ENCODE results near the gene CEP20. TPM values are rescaled to one million over a fixed set of nuclear protein-coding genes. Genes with fewer than 3 reads are reported as not detected.

CEP20 gene
- total and polyA plus RNA-seq, 10 of the 15 experiments (the other 5 are each of a cell fraction or from before 2014, with no cell fraction given): 33.4 to 57.8 (median 52.6) TPM

DNA sequence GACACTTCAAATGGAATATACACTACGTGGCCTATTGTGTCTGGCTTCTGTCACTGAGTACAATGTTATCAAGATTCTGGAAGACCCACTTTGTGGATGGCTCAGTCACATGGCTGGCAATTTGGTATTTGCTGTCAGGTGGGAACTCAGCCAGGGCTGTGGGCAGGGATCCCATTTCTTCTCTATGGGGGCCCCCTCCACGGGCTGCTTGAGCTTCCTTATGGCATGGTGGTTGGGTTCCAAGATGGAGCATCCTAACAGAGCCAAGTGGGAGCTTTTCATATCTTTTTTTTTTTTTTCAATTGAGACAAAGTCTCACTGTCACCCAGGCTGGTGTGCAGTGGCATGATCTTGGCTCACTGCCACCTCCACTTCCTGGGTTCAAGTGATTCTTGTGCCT, 18.0 kb upstream of the CEP20 start (continued):
- TF ChIP-seq, protein P1, sequence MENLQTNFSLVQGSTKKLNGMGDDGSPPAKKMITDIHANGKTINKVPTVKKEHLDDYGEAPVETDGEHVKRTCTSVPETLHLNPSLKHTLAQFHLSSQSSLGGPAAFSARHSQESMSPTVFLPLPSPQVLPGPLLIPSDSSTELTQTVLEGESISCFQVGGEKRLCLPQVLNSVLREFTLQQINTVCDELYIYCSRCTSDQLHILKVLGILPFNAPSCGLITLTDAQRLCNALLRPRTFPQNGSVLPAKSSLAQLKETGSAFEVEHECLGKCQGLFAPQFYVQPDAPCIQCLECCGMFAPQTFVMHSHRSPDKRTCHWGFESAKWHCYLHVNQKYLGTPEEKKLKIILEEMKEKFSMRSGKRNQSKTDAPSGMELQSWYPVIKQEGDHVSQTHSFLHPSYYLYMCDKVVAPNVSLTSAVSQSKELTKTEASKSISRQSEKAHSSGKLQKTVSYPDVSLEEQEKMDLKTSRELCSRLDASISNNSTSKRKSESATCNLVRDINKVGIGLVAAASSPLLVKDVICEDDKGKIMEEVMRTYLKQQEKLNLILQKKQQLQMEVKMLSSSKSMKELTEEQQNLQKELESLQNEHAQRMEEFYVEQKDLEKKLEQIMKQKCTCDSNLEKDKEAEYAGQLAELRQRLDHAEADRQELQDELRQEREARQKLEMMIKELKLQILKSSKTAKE (IDR thresholded peaks at IDR 0.05; ENCODE audit: low read depth, poor library complexity, severe bottlenecking): no peak
- TF ChIP-seq, protein P2, sequence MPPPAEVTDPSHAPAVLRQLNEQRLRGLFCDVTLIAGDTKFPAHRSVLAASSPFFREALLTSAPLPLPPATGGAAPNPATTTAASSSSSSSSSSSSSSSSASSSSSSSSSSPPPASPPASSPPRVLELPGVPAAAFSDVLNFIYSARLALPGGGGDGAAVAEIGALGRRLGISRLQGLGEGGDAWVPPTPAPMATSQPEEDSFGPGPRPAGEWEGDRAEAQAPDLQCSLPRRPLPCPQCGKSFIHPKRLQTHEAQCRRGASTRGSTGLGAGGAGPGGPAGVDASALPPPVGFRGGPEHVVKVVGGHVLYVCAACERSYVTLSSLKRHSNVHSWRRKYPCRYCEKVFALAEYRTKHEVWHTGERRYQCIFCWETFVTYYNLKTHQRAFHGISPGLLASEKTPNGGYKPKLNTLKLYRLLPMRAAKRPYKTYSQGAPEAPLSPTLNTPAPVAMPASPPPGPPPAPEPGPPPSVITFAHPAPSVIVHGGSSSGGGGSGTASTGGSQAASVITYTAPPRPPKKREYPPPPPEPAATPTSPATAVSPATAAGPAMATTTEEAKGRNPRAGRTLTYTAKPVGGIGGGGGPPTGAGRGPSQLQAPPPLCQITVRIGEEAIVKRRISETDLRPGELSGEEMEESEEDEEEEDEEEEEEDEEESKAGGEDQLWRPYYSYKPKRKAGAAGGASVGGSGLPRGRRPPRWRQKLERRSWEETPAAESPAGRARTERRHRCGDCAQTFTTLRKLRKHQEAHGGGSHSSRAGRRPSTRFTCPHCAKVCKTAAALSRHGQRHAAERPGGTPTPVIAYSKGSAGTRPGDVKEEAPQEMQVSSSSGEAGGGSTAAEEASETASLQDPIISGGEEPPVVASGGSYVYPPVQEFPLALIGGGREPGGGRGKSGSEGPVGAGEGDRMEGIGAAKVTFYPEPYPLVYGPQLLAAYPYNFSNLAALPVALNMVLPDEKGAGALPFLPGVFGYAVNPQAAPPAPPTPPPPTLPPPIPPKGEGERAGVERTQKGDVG (CRISPR knock-in tag; IDR thresholded peaks at IDR 0.05): no peak
- TF ChIP-seq SMAD5 (IDR thresholded peaks at IDR 0.05; ENCODE audit: low read depth) (no peak), ZSCAN29 (IDR thresholded peaks at IDR 0.05) (no peak)

- ChIA-PET SMC1A (ENCODE audit: uncharacterized antibody, unreplicated experiment) (no interaction called here), RAD21 (ENCODE audit: unreplicated experiment) (interaction anchor here (1.0 to 1.7 kb wide), 2 partner anchors 15 to 29 kb away, joined by 4 to 5 read pairs; partner anchors contain the start of gene CEP20), CTCF (interaction anchor here (1.2 to 1.9 kb wide), 2 partner anchors 15 to 31 kb away, joined by 3 to 4 read pairs; partner anchors contain the start of gene CEP20), POLR2A (no interaction called here)
- Histone ChIP-seq H3K9me3 (replicated peaks; ENCODE audit: control insufficient read depth, insufficient read depth, low read length) (no peaks in the 10 kb centered on the region), H3K36me3 (ENCODE audit: control insufficient read depth in 2 of 2, insufficient read depth in 2 of 2, low read length in 1 of 2) (no peaks in the 10 kb centered on the region), H3K4me3 (no peak overlapping the region), H2AFZ (ENCODE audit: control insufficient read depth, low read depth, low read length) (no peak overlapping the region), H3K4me1 (ENCODE audit: control insufficient read depth, insufficient read depth, low read length) (peaks cover 16% of the 10 kb centered on the region), H3K27ac (ENCODE audit: control insufficient read depth, insufficient read depth) (no peak overlapping the region), H3K27me3 (replicated peaks in 1 of 2; ENCODE audit: control insufficient read depth in 2 of 2, insufficient read depth in 2 of 2, low read length in 1 of 2) (no peaks in the 10 kb centered on the region), H3K79me2 (ENCODE audit: control insufficient read depth, insufficient read depth, low read length) (no peaks in the 10 kb centered on the region), H4K20me1 (ENCODE audit: control insufficient read depth, insufficient read depth) (no peaks in the 10 kb centered on the region), H3K9ac (ENCODE audit: control insufficient read depth, insufficient read depth, low read length) (no peak overlapping the region), H3K4me2 (ENCODE audit: control insufficient read depth, insufficient read depth) (no peak overlapping the region)
- whole genome bisulfite sequencing (ENCODE audit: insufficient coverage, insufficient replicate concordance, low lambda C conversion rate, missing lambda C conversion rate): 88% methylated on average over 5 of the region's 5 CpGs
- FAIRE-seq (no peak), ATAC-seq (no peak), DNase-seq (ENCODE audit: low read depth, low spot score) (no peak)
- intact Hi-C loops (cut with micrococcal nuclease; ENCODE audit: unreplicated experiment) (no loop called here), in situ Hi-C loops (cut with MboI) (no loop called here)
- BruUV-seq (replicated peaks): no TSS peak
- TF ChIP-seq RELA (IDR thresholded peaks at IDR 0.05; ENCODE audit: borderline replicate concordance, partially characterized antibody) (no peak), REST (IDR thresholded peaks at IDR 0.05; ENCODE audit: low read depth, low read length) (no peak)
- TF ChIP-seq, protein P1 (IDR thresholded peaks at IDR 0.05; ENCODE audit: low read depth, poor library complexity, severe bottlenecking): no peak
- TF ChIP-seq, protein P3, sequence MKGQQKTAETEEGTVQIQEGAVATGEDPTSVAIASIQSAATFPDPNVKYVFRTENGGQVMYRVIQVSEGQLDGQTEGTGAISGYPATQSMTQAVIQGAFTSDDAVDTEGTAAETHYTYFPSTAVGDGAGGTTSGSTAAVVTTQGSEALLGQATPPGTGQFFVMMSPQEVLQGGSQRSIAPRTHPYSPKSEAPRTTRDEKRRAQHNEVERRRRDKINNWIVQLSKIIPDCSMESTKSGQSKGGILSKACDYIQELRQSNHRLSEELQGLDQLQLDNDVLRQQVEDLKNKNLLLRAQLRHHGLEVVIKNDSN (IDR thresholded peaks at IDR 0.05; ENCODE audit: borderline replicate concordance, extremely low read length, insufficient read depth, low read depth, low read length): no peak
Observed at GRCh38 chr16:15903960-15904359, 15.6 kb upstream of the CEP20 start.
